Gastrocnemius medialis (tissue), 4 donors: ENCODE results near the gene ZC3H12D. TPM values are rescaled to one million over a fixed set of nuclear protein-coding genes. Genes with fewer than 3 reads are reported as not detected.

Experiments
- ATAC-seq, 2 donors: fragments of 150-250 bp; one replicate each; pipeline ENCODE4 v1.9.1; 2016
- DNase-seq, 2 donors: peaks; one replicate each; pipeline ENCODE4 v3.0.0-alpha.2; 2019
- H3K27ac ChIP-seq, 4 donors: fragments of 200-600 bp; sonication (generic); 1 replicate in 1 of 4; 2 replicates in 3 of 4; pipeline ENCODE4 v1.5.1; 2016 to 2018; ENCODE audit warnings: mild to moderate bottlenecking in 2 of 4, moderate library complexity in 1 of 4
- H3K27me3 ChIP-seq, 3 donors: fragments of 200-600 bp; sonication (generic) in 2 of 3; 1 replicate in 1 of 3; 2 replicates in 2 of 3; pipeline versions ENCODE4 v1.5.1 to v1.6.0; 2016 to 2019; ENCODE audit warnings: mild to moderate bottlenecking in 1 of 3, moderate library complexity in 1 of 3
- H3K36me3 ChIP-seq, 2 donors: fragments of 200-600 bp; sonication (generic) in 1 of 2; one replicate each; pipeline ENCODE4 v1.5.1; 2017 to 2018
- H3K4me1 ChIP-seq, 2 donors: fragments of 200-600 bp; sonication (generic) in 1 of 2; one replicate each; pipeline ENCODE4 v1.5.1; 2016 to 2017; ENCODE audit warnings: mild to moderate bottlenecking in 2 of 2
- H3K4me3 ChIP-seq, 4 donors: fragments of 200-600 bp; sonication (generic) in 3 of 4; 1 replicate in 1 of 4; 2 replicates in 3 of 4; pipeline ENCODE4 v1.5.1; 2016 to 2019; ENCODE audit warnings: mild to moderate bottlenecking in 2 of 4
- H3K9me3 ChIP-seq, 3 donors: fragments of 200-600 bp; sonication (generic) in 2 of 3; 1 replicate in 1 of 3; 2 replicates in 2 of 3; pipeline ENCODE4 v1.5.1; 2016 to 2019
- CTCF ChIP-seq, 5 experiments: fragments of 450-650 bp in 3 of 5; fragments of 200-600 bp in 2 of 5; sonication (generic) in 2 of 5; IDR thresholded peaks in 4 of 5; conservative IDR thresholded peaks in 1 of 5; 1 replicate in 4 of 5; 2 replicates in 1 of 5; pipeline ENCODE4 v1.5.1; 2016 to 2019; ENCODE audit warnings: antibody characterized with exemption in 5 of 5, mild to moderate bottlenecking in 3 of 5, moderate library complexity in 3 of 5
- POLR2A ChIP-seq, 2 donors: fragments of 450-650 bp; IDR thresholded peaks; one replicate each; pipeline ENCODE4 v1.6.1; 2017; ENCODE audit warnings: antibody characterized with exemption in 2 of 2, mild to moderate bottlenecking in 2 of 2, moderate library complexity in 2 of 2
- in situ Hi-C, 4 donors: fragments of 200-750 bp; cut with MboI; loops; one replicate each; pipeline versions ENCODE4 v1.15.0 to v1.8.0; 2017; ENCODE audit warnings: low sequenced_read_pairs in 4 of 4
- intact Hi-C: fragments of 100-400 bp; cut with DNase I; formaldehyde crosslinking; loops from one replicate; pipeline ENCODE4 v1.15.1; 2023; ENCODE audit warnings: low total_unique reads
- total RNA-seq, 4 donors: library from RNA; depleted of rRNA; stranded (reverse); fragments of >200 nt; gene quantifications; one replicate each; pipeline versions ENCODE4 v1.1.0 to v1.2.3, GENCODE V29; 2016

ZC3H12D gene
- total RNA-seq, 4 donors from 2014 or later, result 0.03 to 0.36 (median 0.24) TPM; not detected in 1

- TF ChIP-seq CTCF (IDR thresholded peaks at IDR 0.05 in 4 of 5, conservative IDR thresholded peaks at IDR 0.05 in 1 of 5) (no peak), POLR2A (IDR thresholded peaks at IDR 0.05) (no peak)
These were observed 9.0 kb upstream of the ZC3H12D start for GRCh38 chr6:149493761-149494320.

GRCh38 chr6:149492798-149493343 lies 8.1 kb upstream of the ZC3H12D start:
- H3K4me3 ChIP-seq, result no peak overlapping the region
- in situ Hi-C loops, result no loop called here
- no peak for TF ChIP-seq POLR2A (IDR thresholded peaks at IDR 0.05)
- TF ChIP-seq CTCF (IDR thresholded peaks at IDR 0.05 in 4 of 5, conservative IDR thresholded peaks at IDR 0.05 in 1 of 5), result no peak
- H3K36me3 ChIP-seq, result no peaks in the 10 kb centered on the region
- no peaks in the 10 kb centered on the region for H3K27me3 ChIP-seq
- H3K9me3 ChIP-seq, result no peaks in the 10 kb centered on the region
- DNase-seq, result no peak
- no peaks in the 10 kb centered on the region for H3K4me1 ChIP-seq
- ATAC-seq, result no peak
- intact Hi-C loops, result no loop called here
- H3K27ac ChIP-seq, result no peak overlapping the region

More at GRCh38 chr6:149493761-149494320, 9.0 kb upstream of the ZC3H12D start:
- Histone ChIP-seq H3K4me3 (no peak overlapping the region), H3K27ac (no peak overlapping the region), H3K9me3 (no peaks in the 10 kb centered on the region), H3K36me3 (no peaks in the 10 kb centered on the region), H3K27me3 (no peaks in the 10 kb centered on the region), H3K4me1 (peaks cover 0 to 6% of the 10 kb centered on the region in 2 donors)
- intact Hi-C loops, result no loop called here
- in situ Hi-C loops, result no loop called here
- DNase-seq, result no peak
- no peak for ATAC-seq

- in situ Hi-C loops, result no loop called here
- H3K4me1 ChIP-seq, result peaks cover 9% of the 10 kb centered on the region in 2 donors
- H3K4me3 ChIP-seq, result no peak overlapping the region
- no peaks in the 10 kb centered on the region for H3K36me3 ChIP-seq
- no peak for ATAC-seq
- no peak overlapping the region for H3K27ac ChIP-seq
- TF ChIP-seq CTCF (IDR thresholded peaks at IDR 0.05 in 4 of 5, conservative IDR thresholded peaks at IDR 0.05 in 1 of 5) (no peak), POLR2A (IDR thresholded peaks at IDR 0.05) (no peak)
- intact Hi-C loops, result no loop called here
- H3K27me3 ChIP-seq, result no peaks in the 10 kb centered on the region
- no peaks in the 10 kb centered on the region for H3K9me3 ChIP-seq
- DNase-seq, result no peak
These were observed 5.2 kb upstream of the ZC3H12D start for GRCh38 chr6:149489967-149490366.

GRCh38 chr6:149488815-149489214 lies 4.0 kb upstream of the ZC3H12D start:
- Histone ChIP-seq H3K4me1 (peaks cover 12 to 20% of the 10 kb centered on the region in 2 donors), H3K9me3 (no peaks in the 10 kb centered on the region), H3K27me3 (no peaks in the 10 kb centered on the region), H3K36me3 (no peaks in the 10 kb centered on the region), H3K27ac (no peak overlapping the region), H3K4me3 (no peak overlapping the region)
- no peak for ATAC-seq
- TF ChIP-seq CTCF (IDR thresholded peaks at IDR 0.05 in 4 of 5, conservative IDR thresholded peaks at IDR 0.05 in 1 of 5), result no peak
- TF ChIP-seq POLR2A (IDR thresholded peaks at IDR 0.05), result no peak
- no peak for DNase-seq
- intact Hi-C loops, result no loop called here
- in situ Hi-C loops, result no loop called here

- Histone ChIP-seq H3K4me3 (no peak overlapping the region), H3K4me1 (peaks cover 18 to 23% of the 10 kb centered on the region in 2 donors), H3K27ac (no peak overlapping the region), H3K9me3 (no peaks in the 10 kb centered on the region), H3K36me3 (no peaks in the 10 kb centered on the region), H3K27me3 (no peaks in the 10 kb centered on the region)
- in situ Hi-C loops, result no loop called here
- DNase-seq (no peak), ATAC-seq (no peak)
- intact Hi-C loops, result no loop called here
- TF ChIP-seq POLR2A (IDR thresholded peaks at IDR 0.05), result no peak
- no peak for TF ChIP-seq CTCF (IDR thresholded peaks at IDR 0.05 in 4 of 5, conservative IDR thresholded peaks at IDR 0.05 in 1 of 5)
These were observed 2.5 kb upstream of the ZC3H12D start for GRCh38 chr6:149487316-149487715.
